Kidney (tissue), 14 donors: ENCODE data around the gene CCDC149. TPM values are rescaled to one million over a fixed set of nuclear protein-coding genes. Genes with fewer than 3 reads are reported as not detected.

Experiments
- DNase-seq, 5 donors: peaks; one replicate each; pipeline ENCODE4 v3.0.0-alpha.2; 2013 to 2020
- FAIRE-seq: peaks from 2 replicates; lab custom pipeline; 2012; peaks lifted over from hg19 to GRCh38; lab: Jason Lieb, UNC
- H3K27ac ChIP-seq, 2 donors: one replicate each; pipeline ENCODE4 v1.7.0; 2013; ENCODE audit warnings: low read depth in 2 of 2, low read length in 2 of 2, inconsistent platforms in 1 of 2
- H3K27me3 ChIP-seq: one replicate; pipeline ENCODE4 v1.7.1; 2013; ENCODE audit warnings: low read length, inconsistent platforms; ENCODE audit not compliant: control insufficient read depth, insufficient read depth
- H3K36me3 ChIP-seq, 3 donors: one replicate each; pipeline versions ENCODE4 v1.7.0 to v1.7.1; 2013; ENCODE audit warnings: low read length in 3 of 3, control low read depth in 1 of 3, inconsistent platforms in 1 of 3; ENCODE audit not compliant: insufficient read depth in 3 of 3, control insufficient read depth in 2 of 3
- H3K4me1 ChIP-seq, 3 donors: one replicate each; pipeline versions ENCODE4 v1.7.0 to v1.7.1; 2013; ENCODE audit warnings: low read length in 3 of 3, inconsistent platforms in 1 of 3, low read depth in 1 of 3; ENCODE audit not compliant: control insufficient read depth in 2 of 3, insufficient read depth in 2 of 3
- H3K4me3 ChIP-seq, 3 donors: one replicate each; pipeline versions ENCODE4 v1.7.0 to v1.8.1; 2013; ENCODE audit warnings: low read length in 3 of 3, control low read depth in 1 of 3, inconsistent platforms in 1 of 3
- H3K9ac ChIP-seq, 3 donors: one replicate each; pipeline versions ENCODE4 v1.7.0 to v1.7.1; 2013; ENCODE audit warnings: low read length in 3 of 3, control low read depth in 1 of 3, inconsistent platforms in 1 of 3
- H3K9me3 ChIP-seq, 3 donors: one replicate each; pipeline versions ENCODE4 v1.7.0 to v1.7.1; 2013; ENCODE audit warnings: low read length in 3 of 3, control low read depth in 1 of 3, inconsistent platforms in 1 of 3; ENCODE audit not compliant: control insufficient read depth in 2 of 3, insufficient read depth in 1 of 3
- intact Hi-C: fragments of 100-400 bp; cut with DNase I; formaldehyde crosslinking; loops from one replicate; pipeline ENCODE4 v1.11.1; 2022
- polyA plus RNA-seq: library from polyadenylated mRNA; stranded (reverse); fragments of 350-450 nt; fragmentation: Illumina TruSeq; extraction: RNeasy Lipid Tissue Mini Kit (QIAGEN cat#74804); gene quantifications from one replicate; pipeline ENCODE4 v1.2.3, GENCODE V29; 2014; ENCODE audit warnings: low read depth, low replicate concordance; ENCODE audit not compliant: insufficient read depth
- total RNA-seq: library from RNA; stranded (reverse); fragmentation: NEBNext Ultra II Directional; extraction: Animal tissue kit (Norgen Biotek cat#: 25700); gene quantifications from one replicate; pipeline ENCODE4 v1.2.1, GENCODE V29; 2021
- TF ChIP-seq, protein P1 (sequence below): IDR thresholded peaks from 3 replicates; pipeline ENCODE4 v1.5.1; 2012; ENCODE audit warnings: mild to moderate bottlenecking, moderate library complexity, borderline replicate concordance; ENCODE audit not compliant: insufficient read depth; ENCODE audit errors: extremely low read depth
- donor health status: control.
- donor health status: control.
- donor health status: control.
- donor health status: control.
- donor health status: control.
- donor health status: DM: yes; HTN: yes; CAD: no.
- donor health status: Normal renal cell carcinoma (clear cell type).

The CCDC149 gene
- total and polyA plus RNA-seq, 2 donors from 2014 or later, result 6.9 to 21.8 TPM

DNA sequence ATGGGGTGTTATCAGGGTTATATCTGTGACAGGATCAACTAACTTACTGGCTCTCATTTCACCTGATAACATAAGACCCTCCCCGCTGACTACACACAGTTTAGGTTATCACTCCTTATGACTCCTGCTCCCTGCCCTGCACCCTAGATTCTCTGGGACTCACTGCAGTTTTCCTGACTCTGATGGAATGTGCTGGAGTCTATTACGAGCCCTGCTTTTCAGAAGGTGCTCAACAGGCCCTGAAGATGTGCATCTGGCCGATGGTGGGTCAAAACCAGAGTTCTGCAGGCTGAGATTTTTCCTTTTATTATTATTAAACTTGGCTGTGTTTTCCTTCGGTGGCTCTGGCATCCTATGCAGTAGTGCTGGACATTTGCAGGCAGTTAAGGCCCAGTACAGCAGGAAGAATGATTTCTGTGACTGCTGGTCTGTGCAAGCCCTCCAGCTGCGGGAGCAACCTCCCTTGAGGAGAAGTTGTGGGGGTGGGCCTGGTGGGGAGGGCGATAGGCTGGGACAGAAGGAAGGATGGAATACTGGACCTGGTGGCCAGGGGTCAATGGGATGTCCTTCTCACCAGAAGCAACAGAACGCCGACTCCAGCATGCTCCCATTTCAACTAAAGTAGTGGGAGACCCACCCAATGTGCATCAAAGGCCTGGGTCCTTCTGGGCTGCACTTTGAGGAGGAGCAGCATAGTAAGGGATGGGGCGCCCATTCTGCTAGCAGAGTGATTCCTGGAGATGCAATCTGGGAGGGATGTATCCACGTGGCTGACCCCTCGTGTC, 106.4 kb downstream of the CCDC149 start:
- Histone ChIP-seq H3K36me3 (no peaks in the 10 kb centered on the region), H3K4me1 (no peaks in the 10 kb centered on the region), H3K4me3 (no peak overlapping the region), H3K9ac (no peak overlapping the region), H3K9me3 (no peaks in the 10 kb centered on the region), H3K27ac (no peak overlapping the region), H3K27me3 (no peaks in the 10 kb centered on the region)
- TF ChIP-seq, protein P1, sequence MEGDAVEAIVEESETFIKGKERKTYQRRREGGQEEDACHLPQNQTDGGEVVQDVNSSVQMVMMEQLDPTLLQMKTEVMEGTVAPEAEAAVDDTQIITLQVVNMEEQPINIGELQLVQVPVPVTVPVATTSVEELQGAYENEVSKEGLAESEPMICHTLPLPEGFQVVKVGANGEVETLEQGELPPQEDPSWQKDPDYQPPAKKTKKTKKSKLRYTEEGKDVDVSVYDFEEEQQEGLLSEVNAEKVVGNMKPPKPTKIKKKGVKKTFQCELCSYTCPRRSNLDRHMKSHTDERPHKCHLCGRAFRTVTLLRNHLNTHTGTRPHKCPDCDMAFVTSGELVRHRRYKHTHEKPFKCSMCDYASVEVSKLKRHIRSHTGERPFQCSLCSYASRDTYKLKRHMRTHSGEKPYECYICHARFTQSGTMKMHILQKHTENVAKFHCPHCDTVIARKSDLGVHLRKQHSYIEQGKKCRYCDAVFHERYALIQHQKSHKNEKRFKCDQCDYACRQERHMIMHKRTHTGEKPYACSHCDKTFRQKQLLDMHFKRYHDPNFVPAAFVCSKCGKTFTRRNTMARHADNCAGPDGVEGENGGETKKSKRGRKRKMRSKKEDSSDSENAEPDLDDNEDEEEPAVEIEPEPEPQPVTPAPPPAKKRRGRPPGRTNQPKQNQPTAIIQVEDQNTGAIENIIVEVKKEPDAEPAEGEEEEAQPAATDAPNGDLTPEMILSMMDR, result no peak
- DNase-seq (no peak), FAIRE-seq (no peak)
- intact Hi-C loops, result no loop called here

- no peaks in the 10 kb centered on the region for H3K9me3 ChIP-seq
- intact Hi-C loops, result no loop called here
- no peaks in the 10 kb centered on the region for H3K27me3 ChIP-seq
- no peaks in the 10 kb centered on the region for H3K4me1 ChIP-seq
- FAIRE-seq (no peak), DNase-seq (no peak)
- TF ChIP-seq, protein P1, result no peak
- no peak overlapping the region for H3K9ac ChIP-seq
- H3K4me3 ChIP-seq, result no peak overlapping the region
- no peaks in the 10 kb centered on the region for H3K36me3 ChIP-seq
- no peak overlapping the region for H3K27ac ChIP-seq
These were observed 107.3 kb downstream of the CCDC149 start for GRCh38 chr4:24805566-24805965.

GRCh38 chr4:24805067-24805466, 107.8 kb downstream of the CCDC149 start:
- Histone ChIP-seq H3K4me3 (no peak overlapping the region), H3K9me3 (no peaks in the 10 kb centered on the region), H3K36me3 (no peaks in the 10 kb centered on the region), H3K4me1 (no peaks in the 10 kb centered on the region), H3K27me3 (peaks cover 2% of the 10 kb centered on the region), H3K9ac (no peak overlapping the region), H3K27ac (no peak overlapping the region)
- TF ChIP-seq, protein P1, result no peak
- peak in 1 of 5 donors; percentile 34 for DNase-seq
- intact Hi-C loops, result no loop called here
- FAIRE-seq, result no peak
